ENCODE data around the gene ROBO1.

ROBO1 gene

DNA sequence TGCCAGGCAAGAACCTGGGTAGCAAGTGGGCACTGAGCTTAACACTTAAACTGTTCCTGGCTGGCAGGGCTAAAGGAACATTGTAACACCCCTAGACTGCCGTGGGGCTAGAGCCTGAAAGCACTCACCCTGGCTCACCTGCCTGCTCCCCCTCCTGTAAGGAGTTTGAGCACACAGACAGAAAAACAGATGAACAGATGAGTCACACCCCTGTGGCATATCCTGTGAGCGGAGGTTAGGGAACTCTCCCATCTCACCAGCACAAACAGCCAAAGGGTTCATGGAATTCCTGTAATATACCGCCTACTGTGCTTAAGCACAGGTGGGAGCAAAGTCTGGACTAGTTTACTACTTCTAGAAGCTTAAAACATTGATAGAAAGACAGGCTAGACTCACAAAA lies 300.1 kb downstream of the ROBO1 start:
- DNase-seq (ENCODE audit: low read depth, low spot score), result no peak

DNA sequence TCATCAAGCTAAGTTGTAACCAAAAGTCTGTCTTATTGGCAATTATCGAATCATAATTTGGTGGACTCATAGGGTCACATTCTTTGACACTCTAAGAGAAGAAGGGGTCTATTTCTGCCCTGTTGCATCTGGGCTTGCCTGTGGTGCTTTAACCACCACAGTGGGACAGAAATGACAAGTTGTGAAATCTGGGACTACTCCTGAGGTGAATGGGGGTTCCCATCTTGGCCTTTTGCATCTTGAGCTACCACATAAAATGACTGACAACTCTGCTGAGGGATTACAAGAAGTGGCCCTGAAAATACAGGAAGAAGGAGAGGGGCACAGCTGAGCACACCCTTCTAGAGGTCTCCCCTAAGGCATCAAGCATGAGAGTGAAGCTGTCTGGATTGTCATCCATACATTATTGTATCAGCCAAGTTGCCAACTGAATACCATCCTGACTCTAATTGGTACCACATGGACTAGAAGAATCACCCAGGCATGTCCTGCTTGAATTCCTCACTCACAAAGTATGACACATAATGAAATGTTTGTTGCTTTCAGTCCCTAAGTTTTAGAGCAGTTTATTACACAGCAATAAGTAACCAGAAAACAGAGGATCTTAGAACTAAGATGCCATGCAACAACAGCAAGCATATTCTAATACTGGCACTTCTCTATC lies 306.5 kb downstream of the ROBO1 start:
- DNase-seq (ENCODE audit: low read depth, low spot score), result no peak

DNA sequence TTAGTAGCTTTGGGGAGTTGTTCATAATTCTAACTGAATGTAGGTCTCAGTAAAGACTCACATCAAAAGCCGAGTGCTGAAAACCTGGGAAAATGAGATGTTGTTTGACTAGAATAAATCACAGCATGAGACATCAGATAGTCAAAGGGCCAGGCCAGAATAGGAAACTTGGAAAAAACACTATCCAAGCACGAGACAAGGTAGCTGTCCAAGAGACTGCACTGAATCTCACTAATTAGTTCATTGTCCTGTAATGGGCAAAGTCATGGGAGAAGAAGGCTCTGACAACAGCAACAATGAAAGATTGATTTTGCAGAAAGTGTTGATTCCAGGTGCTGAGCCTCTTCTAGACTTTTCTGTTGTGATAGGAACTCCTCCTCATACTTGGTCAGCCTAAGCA lies 314.2 kb downstream of the ROBO1 start:
- DNase-seq (ENCODE audit: low read depth, low spot score), result no peak

DNA sequence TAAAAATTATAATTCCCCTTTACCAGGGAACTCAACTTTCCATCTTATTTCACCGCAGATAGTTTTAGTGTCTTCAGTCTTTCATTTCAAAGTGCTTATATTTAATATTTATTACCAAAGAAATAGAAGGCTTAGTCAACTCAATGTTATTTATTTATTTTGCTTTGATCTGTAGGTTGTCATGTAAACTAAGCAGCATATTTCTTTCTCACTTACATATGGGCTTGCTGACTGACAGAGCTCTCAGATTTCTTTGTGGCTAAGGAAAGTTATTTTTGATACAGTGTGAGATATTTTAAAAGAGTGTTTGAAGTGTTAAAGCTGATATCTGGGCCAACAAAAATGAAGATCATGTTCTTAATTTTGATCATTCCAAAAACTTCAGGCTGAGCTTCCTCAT lies 331.4 kb downstream of the ROBO1 start:
- DNase-seq (ENCODE audit: low read depth, low spot score), result no peak

DNA sequence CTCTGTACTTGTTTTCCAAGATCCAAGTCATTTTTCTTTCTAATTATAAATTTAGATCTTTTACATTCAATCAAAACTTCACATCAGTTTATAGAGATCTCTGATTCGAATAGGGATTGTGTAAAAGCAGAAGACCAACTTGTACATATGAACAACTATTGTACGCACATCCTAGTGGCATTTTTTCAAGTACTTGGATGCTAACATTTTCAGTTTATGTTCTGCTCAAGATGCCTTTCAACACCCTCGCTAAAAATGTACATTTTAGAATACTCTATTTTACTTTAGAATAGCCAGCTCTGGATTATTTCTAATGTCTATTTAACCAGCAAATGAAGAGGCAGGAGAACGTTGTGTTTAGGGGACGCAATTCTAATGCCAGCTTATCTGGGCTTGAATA lies 340.7 kb downstream of the ROBO1 start:
- no peak for DNase-seq (ENCODE audit: low read depth, low spot score)

DNA sequence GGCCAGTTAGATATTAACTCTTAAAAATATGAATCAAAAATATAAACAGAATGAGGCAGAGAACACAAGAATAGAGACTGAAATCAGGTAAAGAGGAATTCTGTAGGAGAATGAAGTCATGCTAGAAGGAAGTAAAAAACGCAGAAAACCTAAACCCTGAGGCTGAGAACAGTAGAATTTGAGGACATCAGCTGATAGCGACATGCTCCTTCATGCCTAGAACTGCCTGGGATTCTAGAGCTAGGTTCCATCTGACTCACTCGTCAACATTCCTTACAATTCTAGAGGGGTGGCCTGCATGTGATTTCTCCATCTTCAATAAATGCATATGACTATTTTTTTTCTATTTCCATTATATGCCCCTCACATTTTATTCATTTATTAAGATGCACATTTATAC lies 343.0 kb downstream of the ROBO1 start:
- DNase-seq (ENCODE audit: low read depth, low spot score), result no peak

DNA sequence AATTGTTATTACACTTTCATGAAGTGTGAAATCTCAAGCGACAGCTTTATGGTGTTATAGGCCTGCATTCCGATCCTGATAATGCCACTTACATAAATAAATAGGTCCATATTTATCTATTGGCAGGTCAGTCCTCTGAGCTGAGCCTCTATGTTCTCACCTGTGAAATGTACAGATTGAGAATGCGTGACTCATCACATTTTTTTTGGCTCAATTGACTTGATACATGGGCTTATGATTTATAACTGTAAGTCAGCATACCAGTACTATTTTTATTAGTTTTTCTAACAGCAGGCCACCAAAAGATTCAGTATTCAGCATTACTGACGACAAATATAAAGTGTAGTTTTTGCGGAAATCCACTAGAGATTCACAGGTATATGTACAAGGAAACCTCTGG lies 344.4 kb downstream of the ROBO1 start:
- DNase-seq (ENCODE audit: low read depth, low spot score), result no peak

DNA sequence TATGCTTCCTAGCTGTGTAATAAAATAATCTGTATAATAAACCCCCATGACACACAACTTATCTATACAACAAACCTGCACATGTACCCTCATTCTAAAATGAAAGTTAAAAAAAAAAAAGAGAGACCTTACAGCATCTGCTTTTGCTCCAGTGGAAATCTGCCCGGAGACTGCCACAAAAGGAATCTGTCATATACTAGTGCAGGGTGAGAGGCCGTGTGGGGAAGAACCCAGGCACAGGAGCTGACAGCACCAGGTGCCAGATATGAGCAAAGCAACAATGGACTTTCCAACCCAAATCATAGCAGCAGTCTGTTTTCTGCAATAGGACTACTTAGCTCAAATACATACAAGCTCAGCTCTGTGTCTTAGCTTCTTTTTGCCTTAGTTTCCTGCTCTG lies 346.5 kb downstream of the ROBO1 start:
- no peak for DNase-seq (ENCODE audit: low read depth, low spot score)

DNA sequence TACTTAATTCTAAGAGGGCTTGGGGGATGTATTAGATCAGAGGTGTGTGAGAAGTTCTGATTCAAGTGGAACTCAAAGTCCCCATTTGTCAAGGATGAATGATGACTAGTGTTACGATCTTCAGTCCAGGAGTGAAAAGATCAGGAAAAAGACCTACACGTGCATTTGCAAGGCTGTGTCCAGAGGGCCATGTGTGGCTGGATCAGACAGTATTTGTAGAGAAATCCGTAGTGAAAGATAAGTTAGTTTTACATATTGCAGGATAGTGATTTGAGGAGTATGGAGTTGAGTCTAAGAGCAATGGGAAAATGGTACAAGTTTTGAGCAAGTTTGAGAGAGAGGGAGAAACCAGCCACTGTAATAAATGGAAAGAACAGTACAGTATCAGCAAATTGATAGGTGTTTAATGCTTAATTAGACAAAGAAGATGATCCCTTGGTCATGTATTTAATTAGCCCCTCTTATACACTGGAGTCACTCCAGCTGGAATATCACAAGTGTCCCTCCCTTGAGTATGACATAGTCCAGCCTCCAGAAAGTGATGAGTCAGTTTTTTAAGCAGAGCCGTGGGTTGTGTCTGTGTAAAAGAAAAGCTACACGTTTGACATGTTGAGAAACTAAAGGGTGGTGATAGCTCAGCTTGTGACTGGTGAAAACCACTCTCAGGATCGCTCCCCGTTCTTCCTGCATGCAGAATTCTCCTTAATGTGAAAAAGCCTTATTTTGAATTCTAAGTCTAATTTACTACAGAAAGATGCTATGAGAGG lies 348.8 kb downstream of the ROBO1 start:
- DNase-seq (ENCODE audit: low read depth, low spot score), result no peak

DNA sequence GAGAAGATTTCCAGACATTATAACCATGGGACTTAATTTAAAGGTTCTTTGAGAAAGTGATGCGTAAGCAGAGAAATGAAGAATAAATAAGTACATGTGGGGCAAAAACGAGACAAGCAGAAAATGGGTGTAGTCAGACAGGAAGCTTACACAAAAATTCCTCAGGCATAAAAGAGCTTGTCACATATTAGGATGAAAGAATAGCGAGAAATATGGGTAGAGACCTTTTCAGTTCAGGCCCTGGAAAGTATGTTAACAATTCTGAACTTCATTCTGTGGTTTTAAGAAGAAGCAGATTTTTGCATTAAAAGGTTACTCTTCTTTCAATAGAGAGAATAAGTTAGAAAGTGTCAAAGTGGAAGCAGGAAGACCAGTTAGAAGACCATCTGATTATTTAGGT lies 352.4 kb downstream of the ROBO1 start:
- DNase-seq (ENCODE audit: low read depth, low spot score), result no peak

DNA sequence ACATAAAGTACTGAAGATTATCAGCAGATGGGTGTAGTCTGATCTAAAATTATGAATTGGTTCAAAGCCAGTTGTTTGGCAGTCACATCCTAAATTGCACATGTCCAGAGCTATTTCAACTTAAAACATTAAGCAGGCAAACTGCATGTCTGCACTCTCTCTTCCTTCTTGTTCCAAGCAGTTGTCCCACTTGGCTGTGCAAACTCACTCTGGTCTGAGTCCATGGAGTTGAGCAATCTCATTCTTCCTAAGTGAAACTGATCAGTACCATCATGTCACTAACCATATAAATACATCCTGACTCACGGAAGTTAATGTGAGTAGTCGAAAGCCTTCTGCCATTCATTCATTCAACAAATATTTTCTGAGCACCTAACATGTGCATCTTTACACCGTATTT lies 353.0 kb downstream of the ROBO1 start:
- DNase-seq (ENCODE audit: low read depth, low spot score), result no peak

DNA sequence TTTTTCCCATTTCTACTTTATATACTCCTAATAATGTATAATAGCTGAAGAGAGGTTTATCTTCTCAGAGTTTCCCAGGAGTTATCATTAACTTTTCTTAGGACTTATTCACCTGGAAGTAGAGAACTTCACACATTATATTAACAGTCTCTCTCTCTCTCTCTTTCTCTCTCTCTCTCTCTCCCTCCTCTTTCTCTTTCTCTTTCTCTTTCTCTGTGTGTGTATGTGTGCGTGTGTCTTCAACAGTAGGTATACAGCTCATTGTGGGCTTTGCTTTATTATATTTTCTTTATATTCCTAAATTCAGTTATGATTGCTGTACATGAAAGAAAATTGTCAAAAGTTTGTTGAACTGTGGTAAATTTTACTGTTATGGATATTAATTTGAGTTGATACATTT lies 353.8 kb downstream of the ROBO1 start:
- no peak for DNase-seq (ENCODE audit: low read depth, low spot score)

DNA sequence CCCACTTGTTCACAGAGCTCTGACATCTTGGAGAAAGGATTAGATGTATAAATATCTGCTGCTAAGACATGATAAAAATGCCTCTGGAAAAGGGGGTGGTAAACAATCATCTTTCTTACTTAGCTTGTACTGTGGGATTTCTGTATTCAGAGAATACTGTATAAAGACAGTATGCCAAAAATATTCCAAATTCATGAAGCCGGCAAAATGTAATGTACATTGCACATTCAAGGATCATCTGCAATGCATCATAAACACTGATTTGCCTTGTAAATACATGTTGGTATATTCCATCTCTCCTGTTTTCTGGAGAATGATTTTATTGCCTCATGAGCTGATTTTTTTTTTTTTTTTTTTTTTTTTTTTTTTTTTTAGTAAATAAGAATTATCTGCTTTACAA lies 355.3 kb downstream of the ROBO1 start:
- no peak for DNase-seq (ENCODE audit: low read depth, low spot score)

DNA sequence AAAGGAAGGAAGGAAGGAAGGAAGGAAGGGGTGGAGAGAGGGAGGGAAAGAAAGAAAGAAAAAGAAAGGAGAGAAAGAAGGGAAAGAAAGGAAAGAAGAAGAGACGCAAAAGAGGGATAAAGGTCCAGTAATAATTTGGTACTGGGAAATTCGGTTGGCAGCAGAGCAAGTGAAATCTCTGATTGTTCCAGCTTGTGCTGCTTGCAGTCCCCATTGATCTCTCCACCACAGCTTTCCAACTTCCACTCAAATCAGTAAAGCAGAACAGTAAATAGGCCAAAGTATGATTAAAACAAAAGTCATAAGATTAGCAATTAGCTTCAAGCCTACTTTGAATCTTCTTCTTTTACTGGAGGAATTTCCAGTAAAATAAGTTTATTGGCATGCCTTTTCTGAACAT lies 357.2 kb downstream of the ROBO1 start:
- no peak for DNase-seq (ENCODE audit: low read depth, low spot score)

DNA sequence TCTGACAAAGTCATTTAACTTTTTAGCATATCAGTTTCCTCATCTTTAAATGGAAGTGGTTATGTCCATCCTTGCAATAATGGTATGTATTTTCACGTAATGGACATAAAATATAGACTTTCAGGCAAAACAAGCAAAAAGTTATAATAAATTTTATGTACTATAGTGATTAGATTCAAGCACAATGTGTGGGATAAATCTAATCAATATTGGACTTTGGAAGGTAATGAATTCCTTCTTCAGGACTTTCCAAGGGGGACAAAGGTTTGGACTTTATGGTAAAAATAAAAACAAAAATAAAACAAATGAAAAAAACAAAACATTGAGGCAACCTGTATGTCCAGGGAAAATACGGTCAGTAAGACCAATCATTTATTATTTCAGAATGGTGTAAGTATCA lies 357.7 kb downstream of the ROBO1 start:
- DNase-seq (ENCODE audit: low read depth, low spot score), result no peak

DNA sequence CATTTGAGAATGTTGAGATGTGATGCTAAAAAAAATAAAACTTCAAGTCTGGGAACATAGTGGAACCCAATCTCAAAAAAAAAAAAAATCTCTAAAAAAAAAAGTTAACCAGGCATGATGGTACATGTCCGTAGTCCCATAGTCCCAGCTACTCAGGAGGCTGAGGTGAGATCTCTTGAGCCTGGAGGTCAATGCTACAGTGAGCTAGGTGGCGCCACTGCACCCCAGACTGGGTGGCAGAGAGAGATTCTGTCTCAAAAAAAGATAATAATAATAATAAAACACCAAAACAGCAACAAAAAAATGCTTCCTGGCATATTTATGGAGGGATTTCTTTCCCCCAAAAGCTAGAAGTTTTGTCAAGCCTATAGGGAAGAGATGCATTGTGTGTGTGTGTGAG lies 361.6 kb downstream of the ROBO1 start:
- no peak for DNase-seq (ENCODE audit: low read depth, low spot score)

DNA sequence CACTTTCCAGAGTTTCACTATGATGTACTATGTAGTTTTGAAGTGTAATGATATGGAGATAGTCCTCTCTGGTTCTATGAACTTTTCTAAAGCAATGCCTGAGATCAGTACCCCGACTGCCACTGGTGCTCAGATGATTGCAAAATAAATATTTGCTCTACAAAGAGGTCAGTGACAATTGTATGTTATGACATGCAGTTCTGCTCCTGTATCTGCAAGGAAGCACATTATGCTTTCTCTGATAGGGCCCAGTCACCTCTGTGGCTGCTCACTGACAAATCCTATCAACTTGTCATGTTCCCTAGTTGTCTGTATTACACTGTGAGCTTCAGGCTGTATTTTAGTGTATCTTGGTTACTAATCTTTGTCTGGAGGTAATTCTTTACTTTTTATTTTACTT lies 362.6 kb downstream of the ROBO1 start:
- no peak for DNase-seq (ENCODE audit: low read depth, low spot score)

DNA sequence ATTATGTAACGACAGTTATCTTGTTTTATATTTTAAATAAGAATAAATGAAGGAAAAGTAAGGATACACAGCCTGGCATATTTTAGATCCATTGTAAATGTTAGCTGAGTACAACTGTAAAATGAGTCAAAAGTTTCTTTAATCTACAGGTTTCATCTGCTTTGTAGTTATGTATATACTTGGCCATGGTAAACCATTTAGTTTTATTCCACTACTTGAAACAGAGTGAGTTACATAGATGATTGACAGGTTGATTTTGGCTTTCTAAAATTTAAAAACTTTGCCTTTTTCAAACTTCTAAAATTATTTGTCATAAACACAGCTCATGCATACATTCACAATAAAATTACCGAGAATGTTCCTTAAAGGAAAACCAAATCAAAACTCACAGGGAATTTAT lies 371.2 kb downstream of the ROBO1 start:
- DNase-seq (ENCODE audit: low read depth, low spot score), result no peak

DNA sequence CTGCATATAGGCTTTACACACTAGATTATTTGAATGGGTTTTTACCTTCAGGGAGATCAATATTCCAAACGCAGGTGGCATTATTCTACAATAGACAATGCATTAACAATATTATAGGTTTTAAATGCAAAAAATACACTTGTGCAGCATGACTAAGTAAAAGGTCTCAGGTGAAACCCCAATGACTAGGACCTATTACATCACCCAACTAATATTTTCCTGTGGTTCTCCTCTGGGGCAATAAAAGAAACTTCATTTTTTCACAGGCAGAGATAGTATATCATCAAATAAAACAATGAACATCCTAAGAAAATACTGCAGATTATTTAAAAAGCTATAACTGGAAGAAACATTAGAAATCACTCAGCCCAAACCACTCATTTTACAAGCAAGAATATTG lies 375.3 kb downstream of the ROBO1 start:
- no peak for DNase-seq (ENCODE audit: low read depth, low spot score)

DNA sequence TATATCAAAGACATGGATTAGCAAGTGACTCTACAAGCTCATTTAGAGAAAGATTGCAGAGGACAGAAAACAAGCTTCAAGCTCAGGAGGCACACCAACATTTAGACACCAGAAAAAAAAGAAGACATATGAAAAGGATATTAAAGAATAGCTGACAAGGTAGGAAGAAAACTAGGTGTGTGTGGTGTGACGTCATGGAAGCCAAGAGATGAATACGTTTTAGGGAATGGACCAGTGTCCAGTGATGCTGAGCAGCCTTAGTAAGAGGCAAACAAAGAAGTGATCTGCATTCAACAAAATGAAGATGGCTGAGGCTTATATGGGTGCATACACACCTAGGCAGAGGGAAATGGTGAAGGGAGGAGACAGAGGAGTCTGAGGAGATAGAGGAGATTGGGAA lies 377.4 kb downstream of the ROBO1 start:
- DNase-seq (ENCODE audit: low read depth, low spot score), result no peak

DNA sequence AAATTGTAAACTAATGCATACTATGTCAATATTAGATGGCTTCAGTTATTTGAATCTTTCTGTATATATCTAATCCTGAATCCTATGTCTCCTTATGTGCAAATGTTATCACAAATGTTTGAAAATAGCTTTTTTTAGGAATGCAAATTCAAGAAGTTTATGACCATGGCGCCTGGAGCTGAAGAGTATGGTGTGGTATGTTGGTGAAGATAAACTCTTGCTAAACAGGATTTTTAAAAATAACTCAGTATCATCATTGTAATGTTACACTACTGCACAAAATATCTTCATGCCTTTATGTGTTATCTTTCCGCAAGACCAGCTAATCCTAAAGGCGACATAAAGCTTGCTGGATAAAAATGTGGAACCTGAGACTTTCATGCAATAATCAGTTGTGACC lies 382.6 kb downstream of the ROBO1 start:
- no peak for DNase-seq (ENCODE audit: low read depth, low spot score)

DNA sequence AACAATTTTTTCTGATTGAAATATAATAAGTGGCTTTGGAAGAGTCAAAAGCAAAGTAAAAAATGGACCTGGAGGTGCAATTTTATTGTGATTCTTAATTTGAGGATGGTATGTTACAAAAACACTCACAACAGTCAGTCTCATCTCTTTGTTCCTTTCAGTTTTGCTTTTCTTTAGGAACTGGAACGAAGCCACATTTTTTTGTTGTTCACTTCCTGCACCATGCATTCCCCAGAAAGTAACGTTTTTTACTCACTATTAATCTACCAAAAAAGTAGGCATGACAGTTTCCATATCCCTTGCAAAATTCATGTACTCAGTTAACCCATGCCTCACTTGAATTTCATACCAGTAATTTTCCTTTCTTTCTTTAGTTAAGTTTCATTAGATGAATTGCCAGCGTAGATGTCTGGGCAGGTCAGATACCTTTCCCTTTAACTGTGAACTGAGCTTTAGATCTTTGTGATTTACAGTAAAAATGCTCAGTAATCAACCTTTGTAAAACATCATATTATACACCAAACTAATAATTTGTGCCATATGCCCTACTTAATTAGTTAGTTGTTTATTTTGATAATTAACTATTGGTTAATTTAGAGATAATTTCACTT lies 384.3 kb downstream of the ROBO1 start:
- no peak for DNase-seq (ENCODE audit: low read depth, low spot score)

DNA sequence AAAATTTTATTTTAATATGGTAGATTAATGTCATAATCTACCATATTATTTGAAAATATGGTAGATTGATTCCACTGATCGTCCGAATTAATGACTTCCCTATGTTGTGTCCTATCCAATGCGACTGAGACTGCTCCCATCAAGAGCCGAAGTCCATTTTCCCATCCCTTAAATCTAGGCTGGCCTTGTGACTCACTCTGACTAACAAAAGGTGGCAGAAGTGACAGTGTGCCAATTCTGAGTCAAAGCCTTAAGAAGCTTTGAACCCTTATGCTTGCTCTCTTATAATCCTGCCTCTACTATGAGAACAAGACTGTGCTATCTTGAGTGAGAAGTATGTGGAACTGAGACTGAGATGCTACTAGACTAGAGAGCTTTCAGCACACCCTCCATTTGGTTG lies 387.2 kb downstream of the ROBO1 start:
- DNase-seq (ENCODE audit: low read depth, low spot score), result no peak
